SK-N-SH treated with all-trans-retinoic acid at 6 μM for 48 hours (cell line): ENCODE data around the gene MICU2.

Source experiments
- ATAC-seq: fragments of 200-7000 bp; cut with Tn5 transposase; 3 replicates; pipeline ENCODE4 v1.9.1; 2020; ENCODE audit warnings: mild to moderate bottlenecking, moderate library complexity
- ARNTL ChIP-seq: fragments of 450-650 bp; formaldehyde crosslinking; IDR thresholded peaks from 2 replicates; pipeline ENCODE4 v1.5.0; 2020; ENCODE audit warnings: low read depth, mild to moderate bottlenecking, moderate library complexity, borderline replicate concordance
- BACH2 ChIP-seq: fragments of 250-450 bp; sonication (Bioruptor Pico); IDR thresholded peaks from 2 replicates; pipeline ENCODE4 v1.9.0; 2021; ENCODE audit warnings: mild to moderate bottlenecking, borderline replicate concordance
- CREB5 ChIP-seq: fragments of 250-450 bp; sonication (Bioruptor Pico); IDR thresholded peaks from 2 replicates; pipeline ENCODE4 v1.5.1; 2020; ENCODE audit warnings: low read depth, mild to moderate bottlenecking, moderate library complexity
- CSDC2 ChIP-seq: fragments of 250-450 bp; sonication (Bioruptor Pico); IDR thresholded peaks from 2 replicates; pipeline ENCODE4 v1.5.0; 2020; ENCODE audit warnings: mild to moderate bottlenecking, moderate library complexity
- CSRNP3 ChIP-seq: fragments of 250-450 bp; sonication (Bioruptor Pico); IDR thresholded peaks from 2 replicates; pipeline ENCODE4 v1.5.1; 2021; ENCODE audit warnings: mild to moderate bottlenecking, moderate library complexity
- ESRRG ChIP-seq: fragments of 250-450 bp; sonication (Bioruptor Pico); IDR thresholded peaks from 2 replicates; pipeline ENCODE4 v1.6.1; 2021; ENCODE audit warnings: mild to moderate bottlenecking
- GLIS3 ChIP-seq: fragments of 250-450 bp; sonication (Bioruptor Pico); IDR thresholded peaks from 2 replicates; pipeline ENCODE4 v1.5.0; 2020; ENCODE audit warnings: mild to moderate bottlenecking, moderate library complexity
- ISL1 ChIP-seq: fragments of 250-450 bp; sonication (Bioruptor Pico); IDR thresholded peaks from 2 replicates; pipeline ENCODE4 v2.1.2; 2022; ENCODE audit warnings: mild to moderate bottlenecking, moderate library complexity
- OSR1 ChIP-seq: fragments of 250-450 bp; sonication (Bioruptor Pico); IDR thresholded peaks from 2 replicates; pipeline ENCODE4 v1.8.0; 2022; ENCODE audit warnings: moderate library complexity, mild to moderate bottlenecking, inconsistent platforms
- PATZ1 ChIP-seq: fragments of 250-450 bp; sonication (Bioruptor Pico); IDR thresholded peaks from 2 replicates; pipeline ENCODE4 v1.8.0; 2020; ENCODE audit warnings: mild to moderate bottlenecking, moderate library complexity, borderline replicate concordance
- POU6F1 ChIP-seq: fragments of 250-450 bp; sonication (Bioruptor Pico); IDR thresholded peaks from 2 replicates; pipeline ENCODE4 v1.8.0; 2021; ENCODE audit warnings: low read depth, mild to moderate bottlenecking, moderate library complexity, borderline replicate concordance
- PPARA ChIP-seq: fragments of 250-450 bp; sonication (Bioruptor Pico); IDR thresholded peaks from 2 replicates; pipeline ENCODE4 v1.5.0; 2020; ENCODE audit warnings: mild to moderate bottlenecking, borderline replicate concordance
- RARB ChIP-seq: fragments of 250-450 bp; sonication (Bioruptor Pico); IDR thresholded peaks from 2 replicates; pipeline ENCODE4 v1.8.0; 2021; ENCODE audit warnings: mild to moderate bottlenecking, moderate library complexity
- TCF4 ChIP-seq: fragments of 250-450 bp; sonication (Bioruptor Pico); IDR thresholded peaks from 2 replicates; pipeline ENCODE4 v1.8.0; 2021; ENCODE audit warnings: mild to moderate bottlenecking, moderate library complexity, borderline replicate concordance
- TOX ChIP-seq: fragments of 250-450 bp; sonication (Bioruptor Pico); IDR thresholded peaks from 2 replicates; pipeline ENCODE4 v1.8.0; 2021; ENCODE audit warnings: mild to moderate bottlenecking, moderate library complexity, borderline replicate concordance
- TSHZ2 ChIP-seq: fragments of 250-450 bp; sonication (Bioruptor Pico); IDR thresholded peaks from 2 replicates; pipeline ENCODE4 v1.5.0; 2020; ENCODE audit warnings: mild to moderate bottlenecking, moderate library complexity
- ZC3H10 ChIP-seq: fragments of 250-450 bp; sonication (Bioruptor Pico); IDR thresholded peaks from 2 replicates; pipeline ENCODE4 v1.5.1; 2021; ENCODE audit warnings: mild to moderate bottlenecking, moderate library complexity
- ZFP30 ChIP-seq: fragments of 450-650 bp; formaldehyde crosslinking; IDR thresholded peaks from 2 replicates; pipeline ENCODE4 v1.5.0; 2022; ENCODE audit warnings: mild to moderate bottlenecking, moderate library complexity
- ZNF565 ChIP-seq: fragments of 450-650 bp; formaldehyde crosslinking; conservative IDR thresholded peaks from 2 replicates; pipeline ENCODE4 v1.5.0; 2020; ENCODE audit warnings: low read depth, mild to moderate bottlenecking, moderate library complexity
- ZNF70 ChIP-seq: fragments of 450-650 bp; formaldehyde crosslinking; IDR thresholded peaks from 2 replicates; pipeline ENCODE4 v1.5.0; 2020; ENCODE audit warnings: mild to moderate bottlenecking, moderate library complexity
- ZNF8 ChIP-seq: fragments of 450-650 bp; formaldehyde crosslinking; IDR thresholded peaks from 2 replicates; pipeline ENCODE4 v1.5.0; 2020; ENCODE audit warnings: mild to moderate bottlenecking, moderate library complexity

Gene MICU2

GRCh38 chr13:21475115-21475514, 128.9 kb downstream of the MICU2 start:
- ATAC-seq: no peak
- TF ChIP-seq OSR1 (no peak), POU6F1 (no peak), ZNF70 (CRISPR knock-in tag) (no peak), TCF4 (no peak), CSDC2 (CRISPR knock-in tag) (no peak), BACH2 (CRISPR knock-in tag) (no peak), CREB5 (CRISPR knock-in tag) (no peak), RARB (CRISPR knock-in tag) (no peak), CSRNP3 (CRISPR knock-in tag) (no peak), ZNF565 (CRISPR knock-in tag) (no peak), ESRRG (CRISPR knock-in tag) (no peak), GLIS3 (CRISPR knock-in tag) (no peak), PATZ1 (no peak), TSHZ2 (CRISPR knock-in tag) (no peak), ZNF8 (CRISPR knock-in tag) (no peak), ARNTL (CRISPR knock-in tag) (no peak), ZC3H10 (no peak)

- ATAC-seq: no peak
- TF ChIP-seq CSRNP3 (CRISPR knock-in tag): no peak
- TF ChIP-seq, all 23 proteins: peak for 0
Measured at GRCh38 chr13:21470785-21471184, 133.2 kb downstream of the MICU2 start.

GRCh38 chr13:21466527-21466926, 137.4 kb downstream of the MICU2 start:
- no peak for ATAC-seq
- TF ChIP-seq PATZ1: no peak
- TF ChIP-seq TSHZ2 (CRISPR knock-in tag): no peak
- TF ChIP-seq ISL1 (CRISPR knock-in tag): no peak
- TF ChIP-seq TOX (CRISPR knock-in tag): no peak
- no peak for TF ChIP-seq OSR1
- no peak for TF ChIP-seq ARNTL (CRISPR knock-in tag)
- TF ChIP-seq ZC3H10: no peak
- TF ChIP-seq PPARA: no peak
- TF ChIP-seq ZNF565 (CRISPR knock-in tag): no peak
- no peak for TF ChIP-seq CSDC2 (CRISPR knock-in tag)
- TF ChIP-seq ZNF70 (CRISPR knock-in tag): no peak
- TF ChIP-seq ZNF8 (CRISPR knock-in tag): no peak
- TF ChIP-seq ZFP30 (CRISPR knock-in tag): no peak
- TF ChIP-seq TCF4: no peak
